OCI-LY3 (cell line): ENCODE data around the gene BRSK2.

ENCODE experiments used
- CTCF ChIP-seq: fragments of 200-600, 300-600 bp; sonication (generic); IDR thresholded peaks from 2 replicates; pipeline ENCODE4 v1.5.1; 2014; ENCODE audit warnings: antibody characterized with exemption, low read length, low read depth
- EZH2phosphoT487 ChIP-seq: fragments of 200-600 bp; shearing (Covaris generic); IDR thresholded peaks from 2 replicates; pipeline ENCODE4 v1.6.1; 2018; ENCODE audit warnings: antibody characterized with exemption, mixed run types, low read depth

GRCh38 chr11:1402355-1403077, 12.8 kb downstream of the BRSK2 start:
- TF ChIP-seq CTCF (no peak), EZH2phosphoT487 (no peak)
